SKM-1 treated with dmso at 0.1 percent for 144 hours (cell line): ENCODE results near the gene SLC24A3.

ENCODE experiments used
- DNase-seq: peaks from one replicate; lab custom pipeline; 2025; ENCODE audit not compliant: unreplicated experiment; lab: John Stamatoyannopoulos, UW

SLC24A3 gene

GRCh38 chr20:19693508-19693907, 481.1 kb downstream of the SLC24A3 start:
- no peak for DNase-seq

- DNase-seq = no peak
These were observed 482.6 kb downstream of the SLC24A3 start for GRCh38 chr20:19695081-19695480.

- no peak for DNase-seq
These were observed 484.2 kb downstream of the SLC24A3 start for GRCh38 chr20:19696620-19697019.

GRCh38 chr20:19697415-19697814, 485.0 kb downstream of the SLC24A3 start:
- DNase-seq = no peak

GRCh38 chr20:19699180-19699971, 486.9 kb downstream of the SLC24A3 start:
- no peak for DNase-seq

- DNase-seq = no peak
These were observed 489.0 kb downstream of the SLC24A3 start for GRCh38 chr20:19701429-19701828.

GRCh38 chr20:19706463-19706862, 494.0 kb downstream of the SLC24A3 start:
- no peak for DNase-seq

- DNase-seq = no peak
These were observed 497.3 kb downstream of the SLC24A3 start for GRCh38 chr20:19709635-19710335.

- DNase-seq = no peak
These were observed 498.1 kb downstream of the SLC24A3 start for GRCh38 chr20:19710336-19711120.

GRCh38 chr20:19711126-19711525, 498.7 kb downstream of the SLC24A3 start:
- no peak for DNase-seq

- no peak for DNase-seq
These were observed 500.3 kb downstream of the SLC24A3 start for GRCh38 chr20:19712721-19713260.

GRCh38 chr20:19713822-19714578, 501.6 kb downstream of the SLC24A3 start:
- no peak for DNase-seq

- no peak for DNase-seq
These were observed 502.1 kb downstream of the SLC24A3 start for GRCh38 chr20:19714579-19714840.

GRCh38 chr20:19715986-19716385, 503.5 kb downstream of the SLC24A3 start:
- no peak for DNase-seq

GRCh38 chr20:19718880-19719279, 506.4 kb downstream of the SLC24A3 start:
- DNase-seq = no peak

GRCh38 chr20:19720991-19721390, 508.5 kb downstream of the SLC24A3 start:
- DNase-seq = no peak

- DNase-seq = no peak
These were observed 510.6 kb downstream of the SLC24A3 start for GRCh38 chr20:19723051-19723450.

GRCh38 chr20:19723813-19724430, 511.5 kb downstream of the SLC24A3 start:
- no peak for DNase-seq

GRCh38 chr20:19725373-19725772, 512.9 kb downstream of the SLC24A3 start:
- DNase-seq = no peak

GRCh38 chr20:19725814-19726525, 513.5 kb downstream of the SLC24A3 start:
- no peak for DNase-seq
